HG02642 (cell line): Measurements from ENCODE around the gene GPR32.
"Not testable (repeated sequence)": the region's sequence is repeated elsewhere in the genome, so short reads cannot be mapped to it uniquely, and the experiment has no call there.

Source experiments
- ATAC-seq: cut with Tn5 transposase; IDR thresholded peaks from one replicate; pipeline ENCODE4 v1.9.1; 2021; ENCODE audit warnings: mild to moderate bottlenecking; ENCODE audit not compliant: unreplicated experiment, poor library complexity

GPR32 gene

DNA sequence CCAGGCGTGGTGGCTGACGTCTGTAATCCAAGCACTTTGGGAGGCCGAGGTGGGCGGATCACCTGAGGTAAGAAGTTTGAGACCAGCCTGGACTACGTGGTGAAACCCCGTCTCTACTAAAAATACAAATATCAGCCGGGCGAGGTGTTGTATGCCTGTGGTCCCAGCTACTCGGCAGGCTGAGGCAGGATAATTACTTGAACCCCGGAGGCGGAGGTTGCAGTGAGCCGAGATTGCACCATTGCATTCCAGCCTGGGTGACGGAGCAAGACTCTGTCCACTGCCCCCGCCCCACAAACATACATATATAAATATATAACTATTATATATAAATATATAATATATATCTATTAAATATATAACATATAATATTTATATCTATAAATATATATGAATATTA lies 23.1 kb upstream of the GPR32 start:
- ATAC-seq: not testable (repeated sequence)

DNA sequence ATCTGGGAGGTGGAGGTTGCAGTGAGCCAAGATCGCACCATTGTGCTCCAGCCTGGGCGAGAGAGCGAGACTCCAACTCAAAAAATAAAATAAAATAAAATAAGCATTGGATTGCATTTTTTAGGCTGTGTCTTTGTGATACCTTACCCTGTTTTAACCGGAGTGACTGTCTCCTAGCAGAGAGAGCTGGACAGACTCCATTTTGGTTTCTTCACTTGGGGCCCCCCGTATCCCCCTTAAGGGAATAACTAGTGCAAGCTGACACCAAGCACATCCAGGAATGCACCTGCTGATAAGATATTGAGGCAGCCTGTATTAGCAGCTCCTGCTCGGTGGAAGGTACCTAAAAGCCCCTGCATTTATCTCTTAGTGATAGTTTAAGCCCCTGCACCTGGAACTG lies 20.8 kb upstream of the GPR32 start:
- no peak for ATAC-seq

DNA sequence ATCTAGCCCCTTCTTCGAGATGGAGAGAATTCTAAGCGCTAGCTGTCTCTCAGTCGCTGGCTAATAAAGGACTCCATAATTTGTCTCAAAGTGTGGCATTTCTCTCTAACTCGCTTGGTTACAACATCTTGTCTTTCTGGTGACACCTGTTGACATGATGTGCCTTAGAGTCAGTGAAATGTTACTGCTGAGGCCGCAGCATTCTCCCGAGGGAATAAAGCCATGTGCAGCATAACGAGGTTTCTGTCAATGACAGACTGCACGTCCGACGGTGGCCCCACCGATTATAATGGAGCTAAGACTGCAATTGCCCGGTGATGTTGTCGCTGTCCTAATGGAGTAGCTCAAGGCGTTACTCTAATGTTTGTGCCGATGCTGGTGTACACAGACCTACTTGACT lies 20.3 kb upstream of the GPR32 start:
- ATAC-seq: no peak

DNA sequence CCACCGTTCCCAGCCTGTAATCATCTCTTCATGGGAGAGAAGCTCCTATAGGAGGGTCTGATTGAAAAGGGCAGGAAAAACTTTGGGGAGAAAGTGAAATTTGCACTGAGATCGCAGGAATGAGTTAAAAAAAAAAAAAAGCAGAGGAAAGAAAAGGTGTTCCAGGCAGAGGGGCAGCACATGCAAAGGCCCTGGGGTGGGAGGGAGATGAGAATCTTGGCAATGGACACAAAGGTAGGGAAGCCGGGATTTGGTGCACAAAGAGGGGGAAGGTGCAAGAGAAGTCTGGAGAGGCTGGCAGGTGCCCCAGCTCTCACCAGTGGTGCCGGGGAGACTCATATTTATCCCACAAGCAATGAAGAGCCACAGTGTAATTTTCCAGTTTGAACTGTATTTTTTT lies 16.4 kb upstream of the GPR32 start:
- no peak for ATAC-seq

DNA sequence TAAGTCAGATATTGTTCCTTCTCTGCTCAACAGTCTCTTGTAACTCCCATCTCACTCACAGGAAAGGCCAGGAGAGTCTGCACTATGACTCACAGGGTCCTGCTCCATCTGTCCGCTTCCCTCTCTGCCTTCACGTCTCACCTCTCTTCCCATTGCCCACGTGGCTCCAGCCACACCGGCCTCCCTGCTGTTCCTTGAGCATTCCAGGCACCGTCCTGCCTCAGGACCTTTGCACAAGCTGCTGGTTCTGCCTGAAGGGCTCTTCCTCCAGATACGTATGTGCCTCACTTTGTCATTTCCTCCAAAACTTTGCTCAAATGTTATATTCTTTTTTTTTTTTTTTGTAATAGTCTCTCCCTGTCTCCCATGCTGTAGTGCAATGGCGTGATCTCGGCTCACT lies 14.0 kb upstream of the GPR32 start:
- ATAC-seq: not testable (repeated sequence)

DNA sequence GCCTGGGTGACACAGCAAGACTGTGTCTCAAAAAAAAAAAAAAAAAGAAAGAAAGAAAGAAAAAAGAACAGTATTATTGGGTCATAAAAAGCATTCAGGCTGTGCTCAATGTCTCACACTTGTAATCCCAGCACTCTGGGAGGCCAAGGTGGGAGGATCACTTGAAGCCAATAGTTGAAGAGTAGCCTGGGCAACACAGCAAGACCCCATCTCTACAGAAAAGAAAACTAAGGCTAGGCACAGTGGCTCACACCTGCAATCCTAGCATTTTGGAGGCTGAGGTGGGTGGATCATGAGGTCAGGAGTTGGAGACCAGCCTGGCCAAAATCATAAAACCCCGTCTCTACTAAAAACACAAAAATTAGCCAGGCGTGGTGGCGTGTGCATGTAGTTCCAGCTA lies 12.6 kb upstream of the GPR32 start:
- not testable (repeated sequence) for ATAC-seq

DNA sequence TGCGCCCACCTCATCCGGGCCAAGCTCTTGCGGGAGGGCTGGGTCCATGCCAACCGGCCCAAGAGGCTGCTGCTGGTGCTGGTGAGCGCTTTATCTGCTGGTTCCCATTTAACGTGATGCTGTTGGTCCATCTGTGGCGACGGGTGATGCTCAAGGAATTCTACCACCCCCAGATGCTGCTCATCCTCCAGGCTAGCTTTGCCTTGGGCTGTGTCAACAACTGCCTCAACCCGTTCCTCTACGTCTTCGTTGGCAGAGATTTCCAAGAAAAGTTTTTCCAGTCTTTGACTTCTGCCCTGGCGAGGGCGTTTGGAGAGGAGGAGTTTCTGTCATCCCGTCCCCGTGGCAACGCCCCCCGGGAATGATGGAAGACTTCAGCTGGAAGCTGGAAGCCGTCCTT lies 11.2 kb upstream of the GPR32 start:
- not testable (repeated sequence) for ATAC-seq

DNA sequence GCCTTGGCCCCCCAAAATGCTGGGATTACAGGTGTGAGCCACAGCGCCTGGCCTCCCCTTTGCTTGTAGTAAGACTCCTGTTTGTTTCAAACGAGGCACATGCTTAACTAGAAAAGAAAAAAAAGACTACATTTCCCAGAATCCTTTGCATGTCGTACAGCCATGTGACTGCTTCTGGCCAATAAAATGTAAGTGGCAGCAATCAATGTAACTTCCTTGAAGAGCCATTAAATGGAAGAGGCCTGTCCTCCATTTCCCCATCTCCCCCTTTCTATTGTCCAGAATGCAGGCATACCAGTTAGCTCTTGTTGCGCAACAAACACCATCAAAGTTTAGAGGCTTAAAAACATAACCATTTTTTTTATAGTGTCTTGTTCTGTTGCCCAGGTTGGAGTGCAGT lies 10.4 kb upstream of the GPR32 start:
- ATAC-seq: no peak

DNA sequence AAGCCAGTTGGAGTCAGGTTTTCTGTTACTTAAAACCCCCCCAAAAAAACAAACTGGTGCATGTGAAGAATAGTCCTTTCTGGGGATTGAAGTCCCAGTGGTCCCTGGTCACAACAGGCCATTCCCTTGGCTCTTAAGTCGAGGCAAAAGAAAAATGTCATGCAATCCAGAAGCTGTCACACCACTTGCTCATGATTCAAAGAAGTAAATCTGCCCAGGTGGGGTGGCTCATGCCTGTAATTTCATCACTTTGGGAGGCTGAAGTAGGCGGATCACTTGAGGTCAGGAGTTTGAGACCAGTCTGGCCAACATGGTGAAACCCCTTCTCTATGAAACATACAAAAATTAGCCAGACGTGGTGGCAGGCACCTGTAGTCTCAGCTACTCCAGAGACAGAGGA lies 8.8 kb upstream of the GPR32 start:
- ATAC-seq: not testable (repeated sequence)

DNA sequence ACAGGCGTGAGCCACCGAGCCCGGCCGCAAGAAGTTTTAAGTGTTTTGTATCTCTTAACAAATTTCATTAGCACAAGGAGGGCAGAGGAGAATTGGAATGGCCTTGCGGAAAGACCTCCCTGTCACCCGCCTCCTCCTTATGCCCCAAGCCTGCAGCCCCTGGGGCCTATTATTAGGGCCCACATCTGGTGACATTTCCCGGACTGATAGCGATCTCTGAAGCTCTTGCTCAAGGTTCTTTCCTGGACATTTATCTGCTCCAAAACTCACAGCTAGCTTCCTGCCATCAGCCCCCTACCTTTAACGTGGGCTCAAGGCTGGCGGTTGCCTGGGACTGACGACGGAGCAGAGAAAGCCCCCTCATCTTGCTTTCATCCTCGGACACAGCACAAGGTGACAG lies 6.7 kb upstream of the GPR32 start:
- not testable (repeated sequence) for ATAC-seq

DNA sequence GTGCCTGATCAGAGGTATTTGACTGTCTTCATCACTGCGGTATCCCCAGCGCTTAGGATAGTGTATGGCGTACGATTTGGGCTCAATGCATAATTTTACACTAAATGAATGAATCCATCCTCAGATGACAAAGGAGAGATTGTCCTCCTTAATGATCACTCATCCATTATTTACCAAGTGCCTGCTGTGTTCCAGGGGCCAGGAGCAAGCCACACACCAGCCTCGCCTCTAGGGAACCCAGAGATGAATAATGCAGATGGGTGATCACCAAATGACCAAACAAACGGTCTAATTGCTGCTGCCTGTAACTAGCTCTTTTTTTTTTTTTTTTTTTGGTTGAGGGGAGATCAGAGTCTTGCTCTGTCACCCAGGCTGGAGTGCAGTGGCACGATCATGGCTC lies 5.9 kb upstream of the GPR32 start:
- no peak for ATAC-seq

DNA sequence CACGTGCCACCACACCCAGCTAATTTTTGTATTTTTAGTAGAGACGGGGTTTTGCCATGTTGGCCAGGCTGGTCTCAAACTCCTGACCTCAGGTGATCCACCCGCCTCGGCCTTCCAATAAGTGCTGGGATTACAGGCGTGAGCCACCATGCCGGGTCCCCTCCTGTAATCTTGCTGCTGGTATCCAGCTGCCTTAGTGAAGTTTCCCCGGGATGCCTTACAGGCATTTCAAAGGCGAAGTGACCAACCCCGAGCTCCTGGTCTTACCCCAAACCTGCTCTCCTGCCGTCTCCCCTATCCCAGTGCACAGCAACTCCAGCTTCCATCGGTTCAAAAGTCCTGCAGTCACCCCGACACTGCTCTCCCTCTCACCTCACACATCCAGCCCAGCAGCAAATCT lies 3.5 kb upstream of the GPR32 start:
- not testable (repeated sequence) for ATAC-seq

DNA sequence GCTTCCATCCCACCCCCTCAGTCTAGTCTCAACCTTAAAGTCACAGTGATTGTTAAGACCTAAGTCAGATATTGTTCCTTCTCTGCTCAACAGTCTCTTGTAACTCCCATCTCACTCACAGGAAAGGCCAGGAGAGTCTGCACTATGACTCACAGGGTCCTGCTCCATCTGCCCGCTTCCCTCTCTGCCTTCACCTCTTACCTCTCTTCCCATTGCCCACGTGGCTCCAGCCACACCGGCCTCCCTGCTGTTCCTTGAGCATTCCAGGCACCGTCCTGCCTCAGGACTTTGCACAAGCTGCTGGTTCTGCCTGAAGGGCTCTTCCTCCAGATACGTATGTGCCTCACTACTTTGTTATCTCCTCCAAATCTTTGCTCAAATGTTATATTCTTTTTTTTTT lies 3.0 kb upstream of the GPR32 start:
- ATAC-seq: not testable (repeated sequence)

DNA sequence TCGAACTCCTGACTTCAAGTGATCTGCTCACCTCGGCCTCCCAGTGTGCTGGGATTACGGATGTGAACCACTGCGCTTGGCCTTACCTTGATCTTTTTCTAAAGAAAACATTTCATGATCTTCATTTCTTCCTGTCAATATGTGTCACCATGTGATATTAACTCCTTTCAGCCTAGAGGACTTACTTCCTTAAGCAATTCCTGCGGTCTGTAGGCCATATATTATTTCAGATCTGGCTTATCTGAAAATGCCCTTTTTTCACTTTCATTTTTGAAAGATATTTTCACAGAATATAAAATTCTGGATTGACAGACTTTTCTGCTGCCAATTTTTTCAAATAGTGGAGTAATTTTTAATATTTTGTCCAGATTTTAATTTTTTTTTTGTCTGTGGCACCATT lies 2.0 kb upstream of the GPR32 start:
- ATAC-seq: no peak

DNA sequence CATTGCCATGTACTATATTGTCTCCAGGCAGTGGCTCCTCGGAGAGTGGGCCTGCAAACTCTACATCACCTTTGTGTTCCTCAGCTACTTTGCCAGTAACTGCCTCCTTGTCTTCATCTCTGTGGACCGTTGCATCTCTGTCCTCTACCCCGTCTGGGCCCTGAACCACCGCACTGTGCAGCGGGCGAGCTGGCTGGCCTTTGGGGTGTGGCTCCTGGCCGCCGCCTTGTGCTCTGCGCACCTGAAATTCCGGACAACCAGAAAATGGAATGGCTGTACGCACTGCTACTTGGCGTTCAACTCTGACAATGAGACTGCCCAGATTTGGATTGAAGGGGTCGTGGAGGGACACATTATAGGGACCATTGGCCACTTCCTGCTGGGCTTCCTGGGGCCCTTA lies 624 bp downstream of the GPR32 start:
- no peak for ATAC-seq

DNA sequence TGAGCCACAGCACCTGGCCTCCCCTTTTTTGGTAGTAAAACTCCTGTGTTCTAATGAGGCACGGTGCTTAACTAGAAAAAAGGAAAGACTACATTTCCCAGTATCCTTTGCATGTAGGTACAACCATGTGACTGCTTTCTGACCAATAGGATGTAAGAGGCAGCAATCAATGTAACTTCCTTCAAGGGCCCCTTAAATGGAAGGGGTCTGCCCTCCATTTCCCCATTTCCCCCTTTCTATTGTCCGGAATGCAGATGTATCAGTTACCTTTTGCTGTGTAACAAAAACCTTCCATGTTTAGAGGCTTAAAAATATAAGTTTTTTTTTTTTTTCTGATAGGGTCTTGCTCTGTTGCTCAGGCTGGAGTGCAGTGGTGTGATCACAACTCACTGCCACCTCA lies 2.2 kb downstream of the GPR32 start:
- ATAC-seq: no peak

DNA sequence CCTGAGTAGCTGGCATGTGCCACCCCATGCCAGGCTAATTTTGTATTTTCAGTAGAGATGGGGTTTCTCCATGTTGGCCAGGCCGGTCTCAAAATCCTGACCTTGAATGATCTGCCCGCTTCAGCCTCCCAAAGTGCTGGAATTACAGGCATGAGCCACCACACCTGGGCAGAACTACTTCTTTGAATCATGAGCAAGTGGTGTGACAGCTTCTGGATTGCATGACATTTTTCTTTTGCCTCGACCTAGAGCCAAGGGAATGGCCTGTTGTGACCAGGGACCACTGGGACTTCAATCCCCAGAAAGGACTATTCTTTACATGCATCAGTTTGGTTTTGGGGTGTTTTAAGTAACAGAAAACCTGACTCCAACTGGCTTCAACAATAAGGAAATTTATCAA lies 2.6 kb downstream of the GPR32 start:
- not testable (repeated sequence) for ATAC-seq

DNA sequence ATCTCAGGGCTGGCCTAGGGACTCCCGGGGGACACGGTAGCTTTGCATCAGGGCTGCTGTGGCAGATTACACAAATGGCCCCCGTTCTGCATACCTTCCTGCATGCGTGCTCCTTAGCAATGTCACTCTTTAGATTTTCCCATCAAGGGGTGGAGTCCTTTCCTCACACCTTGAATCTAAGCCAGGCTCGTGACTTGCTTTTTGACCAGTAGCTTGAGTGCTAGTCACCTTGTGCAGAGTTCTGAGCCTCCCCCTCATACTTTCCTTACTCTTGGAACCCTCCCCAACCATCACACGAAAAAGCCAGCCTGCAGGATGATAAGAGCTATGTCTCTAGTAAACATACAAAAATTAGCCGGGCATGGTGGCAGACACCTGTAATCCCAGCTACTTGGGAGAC lies 3.2 kb downstream of the GPR32 start:
- not testable (repeated sequence) for ATAC-seq

DNA sequence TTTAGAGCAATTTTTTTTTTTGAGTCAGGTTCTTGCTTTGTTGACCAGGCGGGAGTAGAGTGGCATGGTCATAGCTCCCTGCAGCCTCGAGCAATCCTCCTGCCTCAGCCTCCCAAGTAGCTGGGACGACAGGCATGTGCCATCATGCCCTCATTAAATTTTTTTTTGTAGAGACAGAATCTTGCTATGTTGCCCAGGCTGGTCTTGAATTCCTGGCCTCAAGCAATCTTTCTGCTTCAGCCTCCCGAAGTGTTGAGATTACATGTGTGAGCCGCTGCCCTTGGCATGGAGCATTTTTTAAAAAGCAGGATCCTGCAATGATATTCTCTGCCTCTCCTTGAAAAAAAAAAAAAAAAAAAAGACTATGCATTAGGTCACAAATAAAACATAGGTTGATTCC lies 5.9 kb downstream of the GPR32 start:
- ATAC-seq: no peak

DNA sequence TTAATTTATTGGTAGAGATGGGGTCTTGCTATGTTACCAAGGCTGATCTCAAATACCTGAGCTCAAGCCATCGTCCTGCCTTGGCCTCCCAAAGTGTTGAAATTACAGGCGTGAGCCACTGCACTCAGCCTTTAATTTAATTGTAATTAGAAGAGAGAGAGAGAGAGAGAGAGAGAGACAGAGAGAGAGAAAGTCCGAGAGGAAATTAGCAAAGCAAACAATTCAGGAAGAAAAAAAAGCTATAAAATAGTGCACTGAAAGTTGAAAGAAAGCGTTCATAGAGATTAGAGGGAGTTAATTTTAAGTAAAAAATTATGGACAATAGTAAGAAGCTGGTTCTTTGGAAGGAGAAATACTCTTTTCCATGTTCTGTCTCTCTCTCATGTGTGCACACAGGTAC lies 7.0 kb downstream of the GPR32 start:
- no peak for ATAC-seq

DNA sequence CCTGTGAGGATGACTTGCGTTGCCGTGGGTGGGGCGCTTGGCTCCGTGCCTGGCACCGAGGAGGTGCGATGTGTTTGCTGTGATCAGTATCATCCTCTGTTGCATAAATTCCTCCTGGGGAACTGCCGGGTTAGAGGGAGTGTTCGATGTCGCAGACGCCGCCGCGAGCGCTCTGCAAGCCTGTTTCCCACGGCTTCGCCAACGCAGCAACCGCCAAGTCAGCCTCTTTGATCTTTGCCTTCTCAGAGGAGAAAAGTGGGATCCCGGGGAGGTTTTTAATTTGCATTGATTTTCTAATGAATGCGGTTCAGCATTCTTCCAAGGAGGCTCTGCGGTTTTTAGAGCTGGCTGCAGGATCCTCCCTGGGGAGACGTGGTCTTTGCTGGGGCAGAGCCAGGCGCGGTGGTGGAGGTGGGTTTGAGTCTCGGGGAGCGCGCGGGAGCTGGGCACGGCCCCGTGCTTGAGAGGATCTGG lies 7.6 kb downstream of the GPR32 start:
- ATAC-seq: no peak

DNA sequence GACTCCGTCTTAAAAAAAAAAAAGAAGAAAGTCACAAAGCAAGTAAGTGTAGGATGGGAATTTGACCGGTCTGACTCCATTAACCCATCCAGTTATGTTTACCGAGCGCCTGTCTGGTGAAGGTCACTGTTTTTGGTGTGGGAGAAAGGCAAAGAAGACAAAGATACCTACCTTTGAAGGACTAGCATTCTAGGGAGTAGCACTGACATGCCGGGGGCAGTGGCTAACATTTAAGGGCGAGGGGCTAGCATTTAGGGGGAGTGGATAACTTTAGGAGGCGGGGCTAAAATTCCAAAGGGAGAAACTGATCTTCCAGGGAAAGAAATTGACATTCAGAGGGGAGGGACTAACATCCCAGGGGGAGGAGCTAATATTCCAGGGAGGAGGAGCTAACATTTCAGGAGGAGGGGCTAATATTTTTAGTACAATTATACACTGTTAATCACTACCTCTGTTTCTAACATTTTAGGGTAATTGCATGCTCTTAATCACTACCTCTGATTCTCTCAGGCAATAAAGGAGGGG lies 8.7 kb downstream of the GPR32 start:
- ATAC-seq: no peak
